Heart left ventricle (tissue), 13 donors: ENCODE data around the gene OSTM1.

ENCODE experiments used
- CTCF ChIP-seq, 12 donors: fragments of 200-600 bp; sonication (generic) in 4 of 12; IDR thresholded peaks; one replicate each; pipeline versions ENCODE4 v1.5.0 to v1.8.0; 2018 to 2022; ENCODE audit warnings: antibody characterized with exemption in 12 of 12, mild to moderate bottlenecking in 5 of 12
- POLR2A ChIP-seq, 2 donors: fragments of 450-650 bp; IDR thresholded peaks; one replicate each; pipeline ENCODE4 v1.6.1; 2017; ENCODE audit warnings: antibody characterized with exemption in 2 of 2, mild to moderate bottlenecking in 2 of 2, moderate library complexity in 2 of 2
- donor health status: ischemic (EF 13 %, LVEDD 7.1; RV severe dilation, severe dysfunction).
- donor health status: DM: no; HTN: yes; CAD: no.
- donor health status: DM: no; HTN: no; CAD: no.
- donor health status: ischemic (EF 25% LVEDD 6.9; RV normal size, moderate dysfunction).
- donor health status: ischemic (EF 25% LVEDD 5.7; RV mildly dilated, moderate dysfunction).
- donor health status: ischemic (EF 35%, LVEDD 5.7; RV mildly dilated, moderate dysfunction).
- donor health status: nonischemic (EF 11% LVEDD 7.7; RV severe dilation, severe dysfunction).
- donor health status: DM: yes; HTN: yes; CAD: no.
- donor health status: PGD.
- donor health status: ischemic (EF 29% LVEDD 5.4; RV normal size, mild dysfunction).
- donor health status: nonischemic (EF 23%, LVEDD 6.1; RV moderate dilation, normal function).

GRCh38 chr6:107999341-107999740 lies 75.2 kb downstream of the OSTM1 start:
- TF ChIP-seq CTCF (IDR thresholded peaks at IDR 0.05) (no peak), POLR2A (IDR thresholded peaks at IDR 0.05) (no peak)
